NCI-H1092 treated with DMSO at 0.1 percent for 48 hours (cell line): ENCODE results near the gene PCDHGB4.
"Not testable (repeated sequence)": the region's sequence is repeated elsewhere in the genome, so short reads cannot be mapped to it uniquely, and the experiment has no call there.

Source experiments
- DNase-seq: peaks from one replicate; lab custom pipeline; 2025; lab: John Stamatoyannopoulos, UW

PCDHGB4 gene

GRCh38 chr5:141366016-141366896, 21.2 kb upstream of the PCDHGB4 start:
- no peak for DNase-seq

- no peak for DNase-seq
Measured at GRCh38 chr5:141369994-141370848, 17.3 kb upstream of the PCDHGB4 start, which contains the start of gene PCDHGB3. Gene PCDHGB3 (plus strand): TSS chr5:141370242. CDS start chr5:141370395, 153 bp downstream.

- no peak for DNase-seq
Measured at GRCh38 chr5:141371572-141372475, 15.7 kb upstream of the PCDHGB4 start.

GRCh38 chr5:141373673-141374317, 13.7 kb upstream of the PCDHGB4 start, which contains the start of gene PCDHGA6:
Gene PCDHGA6 (plus strand): TSS chr5:141373891. CDS start chr5:141374084, 193 bp downstream.
- DNase-seq: no peak

DNA sequence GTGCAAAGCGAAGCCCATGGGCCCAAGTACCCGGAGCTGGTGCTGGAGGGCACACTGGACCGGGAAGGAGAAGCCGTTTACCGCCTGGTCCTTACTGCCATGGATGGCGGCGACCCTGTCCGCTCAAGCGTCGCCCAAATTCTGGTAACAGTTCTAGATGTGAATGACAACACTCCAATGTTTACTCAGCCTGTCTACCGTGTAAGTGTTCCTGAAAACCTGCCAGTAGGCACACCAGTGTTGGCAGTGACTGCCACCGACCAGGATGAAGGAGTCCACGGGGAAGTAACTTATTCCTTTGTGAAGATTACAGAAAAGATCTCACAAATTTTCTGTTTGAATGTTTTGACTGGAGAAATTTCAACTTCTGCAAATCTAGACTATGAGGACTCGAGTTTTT, 12.9 kb upstream of the PCDHGB4 start:
- no peak for DNase-seq

DNA sequence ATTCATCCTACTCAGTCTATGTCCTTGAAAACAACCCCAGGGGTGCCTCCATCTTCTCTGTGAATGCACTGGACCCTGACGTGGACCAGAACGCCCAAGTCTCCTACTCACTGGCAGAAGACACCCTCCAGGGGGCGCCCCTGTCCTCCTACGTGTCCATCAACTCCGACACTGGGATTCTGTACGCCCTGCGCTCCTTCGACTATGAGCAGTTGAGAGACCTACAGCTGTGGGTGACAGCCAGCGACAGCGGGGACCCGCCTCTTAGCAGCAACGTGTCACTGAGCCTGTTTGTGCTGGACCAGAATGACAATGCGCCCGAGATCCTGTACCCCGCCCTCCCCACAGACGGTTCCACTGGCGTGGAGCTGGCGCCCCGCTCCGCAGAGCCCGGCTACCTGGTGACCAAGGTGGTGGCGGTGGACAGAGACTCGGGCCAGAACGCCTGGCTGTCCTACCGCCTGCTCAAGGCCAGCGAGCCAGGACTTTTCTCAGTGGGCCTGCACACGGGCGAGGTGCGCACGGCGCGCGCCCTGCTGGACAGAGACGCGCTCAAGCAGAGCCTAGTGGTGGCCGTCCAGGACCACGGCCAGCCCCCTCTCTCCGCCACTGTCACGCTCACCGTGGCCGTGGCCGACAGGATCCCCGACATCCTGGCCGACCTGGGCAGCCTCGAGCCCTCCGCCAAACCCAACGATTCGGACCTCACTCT, 11.9 kb upstream of the PCDHGB4 start:
- DNase-seq: not testable (repeated sequence)

DNA sequence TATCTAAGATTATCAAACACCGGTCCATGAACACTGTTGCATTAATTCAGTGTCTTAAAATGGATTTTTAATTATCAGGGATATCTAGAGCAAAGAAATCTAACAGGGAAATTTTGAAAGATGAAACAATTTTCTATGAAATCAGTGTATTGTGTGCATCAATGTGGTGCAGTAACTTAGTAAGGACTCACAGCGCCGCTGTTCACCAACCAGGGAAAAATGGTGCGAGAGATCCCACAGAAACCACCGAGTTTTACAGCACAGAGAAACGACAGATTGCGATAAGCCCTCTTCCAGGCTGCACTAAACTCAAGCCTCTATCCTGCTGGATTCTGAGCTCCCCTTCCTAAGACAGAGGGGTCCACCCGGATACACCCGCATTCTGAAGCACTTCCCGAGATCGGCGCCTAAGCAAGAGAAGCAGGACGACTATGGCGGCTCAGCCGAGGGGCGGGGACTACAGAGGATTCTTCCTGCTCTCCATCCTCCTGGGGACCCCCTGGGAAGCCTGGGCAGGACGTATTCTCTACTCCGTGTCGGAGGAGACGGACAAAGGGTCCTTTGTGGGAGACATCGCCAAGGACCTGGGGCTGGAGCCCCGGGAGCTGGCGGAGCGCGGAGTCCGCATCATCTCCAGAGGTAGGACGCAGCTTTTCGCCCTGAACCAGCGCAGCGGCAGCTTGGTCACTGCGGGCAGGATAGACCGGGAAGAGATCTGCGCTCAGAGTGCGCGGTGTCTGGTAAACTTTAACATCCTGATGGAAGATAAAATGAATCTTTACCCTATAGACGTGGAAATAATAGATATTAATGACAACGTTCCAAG, 4.8 kb upstream of the PCDHGB4 start, which contains the start of gene PCDHGA7:
PCDHGA7 (plus strand) TSS at position 274 of the 826 bp plus-strand sequence; CDS start at position 432, 158 bp downstream.
- no peak for DNase-seq

DNA sequence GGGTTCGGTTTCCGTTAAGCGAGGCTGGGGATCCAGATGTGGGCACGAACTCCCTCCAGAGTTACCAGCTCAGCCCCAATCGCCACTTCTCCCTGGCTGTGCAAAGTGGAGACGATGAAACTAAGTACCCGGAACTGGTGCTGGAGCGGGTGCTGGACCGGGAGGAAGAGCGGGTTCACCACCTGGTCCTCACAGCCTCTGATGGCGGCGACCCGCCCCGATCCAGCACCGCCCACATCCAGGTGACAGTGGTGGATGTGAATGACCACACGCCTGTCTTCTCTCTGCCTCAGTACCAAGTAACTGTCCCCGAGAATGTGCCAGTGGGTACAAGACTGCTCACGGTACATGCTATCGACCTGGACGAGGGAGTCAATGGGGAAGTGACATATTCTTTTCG, 4.2 kb upstream of the PCDHGB4 start:
- DNase-seq: no peak

DNA sequence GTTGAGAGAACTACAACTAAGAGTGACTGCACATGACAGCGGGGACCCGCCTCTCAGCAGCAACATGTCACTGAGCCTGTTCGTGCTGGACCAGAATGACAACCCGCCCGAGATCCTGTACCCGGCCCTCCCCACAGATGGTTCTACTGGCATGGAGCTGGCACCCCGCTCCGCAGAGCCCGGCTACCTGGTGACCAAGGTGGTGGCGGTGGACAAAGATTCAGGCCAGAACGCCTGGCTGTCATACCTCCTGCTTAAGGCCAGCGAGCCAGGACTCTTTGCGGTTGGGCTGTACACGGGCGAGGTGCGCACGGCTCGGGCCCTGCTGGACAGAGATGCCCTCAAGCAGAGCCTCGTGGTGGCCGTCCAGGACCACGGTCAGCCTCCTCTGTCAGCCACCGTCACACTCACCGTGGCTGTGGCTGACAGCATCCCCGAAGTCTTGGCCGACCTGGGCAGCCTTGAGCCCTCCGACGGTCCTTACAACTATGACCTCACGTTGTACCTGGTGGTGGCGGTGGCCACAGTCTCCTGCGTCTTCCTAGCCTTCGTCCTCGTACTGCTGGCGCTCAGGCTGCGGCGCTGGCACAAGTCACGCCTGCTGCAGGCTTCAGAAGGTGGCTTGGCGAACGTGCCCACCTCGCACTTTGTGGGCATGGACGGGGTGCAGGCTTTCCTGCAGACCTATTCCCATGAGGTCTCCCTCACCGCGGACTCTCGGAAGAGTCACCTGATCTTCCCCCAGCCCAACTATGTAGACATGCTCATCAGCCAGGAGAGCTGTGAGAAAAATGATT, 2.8 kb upstream of the PCDHGB4 start:
- DNase-seq: no peak

DNA sequence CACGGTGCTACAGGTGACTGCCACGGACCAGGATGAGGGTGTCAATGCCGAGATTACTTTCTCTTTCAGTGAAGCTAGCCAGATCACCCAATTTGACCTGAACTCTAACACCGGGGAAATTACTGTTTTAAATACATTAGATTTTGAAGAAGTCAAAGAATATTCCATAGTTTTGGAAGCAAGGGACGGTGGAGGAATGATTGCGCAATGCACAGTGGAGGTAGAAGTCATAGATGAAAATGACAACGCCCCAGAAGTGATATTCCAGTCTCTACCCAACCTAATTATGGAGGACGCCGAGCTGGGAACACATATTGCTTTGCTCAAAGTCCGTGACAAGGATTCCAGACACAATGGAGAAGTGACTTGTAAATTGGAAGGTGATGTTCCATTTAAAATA, 1.2 kb downstream of the PCDHGB4 start:
- no peak for DNase-seq

DNA sequence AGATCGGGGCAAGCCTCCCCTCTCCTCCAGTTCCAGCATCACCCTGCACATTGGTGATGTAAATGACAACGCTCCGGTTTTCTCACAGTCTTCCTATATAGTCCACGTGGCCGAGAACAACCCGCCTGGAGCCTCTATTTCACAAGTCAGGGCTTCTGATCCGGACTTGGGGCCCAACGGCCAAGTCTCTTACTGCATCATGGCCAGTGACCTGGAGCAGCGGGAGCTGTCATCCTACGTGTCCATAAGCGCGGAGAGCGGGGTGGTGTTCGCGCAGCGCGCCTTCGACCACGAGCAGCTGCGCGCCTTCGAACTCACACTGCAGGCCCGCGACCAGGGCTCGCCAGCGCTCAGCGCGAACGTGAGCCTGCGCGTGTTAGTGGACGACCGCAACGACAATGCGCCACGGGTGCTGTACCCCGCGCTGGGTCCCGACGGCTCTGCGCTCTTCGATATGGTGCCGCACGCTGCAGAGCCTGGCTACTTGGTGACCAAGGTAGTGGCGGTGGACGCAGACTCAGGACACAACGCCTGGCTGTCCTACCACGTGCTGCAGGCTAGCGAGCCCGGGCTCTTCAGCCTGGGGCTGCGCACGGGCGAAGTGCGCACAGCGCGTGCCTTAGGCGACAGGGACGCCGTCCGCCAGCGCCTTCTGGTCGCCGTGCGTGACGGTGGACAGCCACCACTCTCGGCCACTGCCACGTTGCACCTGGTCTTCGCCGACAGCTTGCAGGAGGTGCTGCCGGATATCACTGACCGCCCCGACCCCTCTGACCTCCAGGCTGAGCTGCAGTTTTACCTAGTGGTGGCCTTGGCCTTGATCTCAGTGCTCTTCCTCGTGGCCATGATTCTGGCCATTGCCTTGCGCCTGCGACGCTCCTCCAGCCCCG, 1.9 kb downstream of the PCDHGB4 start:
- no peak for DNase-seq

- DNase-seq: no peak
Measured at GRCh38 chr5:141392429-141393198, 5.1 kb downstream of the PCDHGB4 start, which contains the start of gene PCDHGA8. Gene PCDHGA8 (plus strand): TSS chr5:141392633. CDS start chr5:141392814, 181 bp downstream.

DNA sequence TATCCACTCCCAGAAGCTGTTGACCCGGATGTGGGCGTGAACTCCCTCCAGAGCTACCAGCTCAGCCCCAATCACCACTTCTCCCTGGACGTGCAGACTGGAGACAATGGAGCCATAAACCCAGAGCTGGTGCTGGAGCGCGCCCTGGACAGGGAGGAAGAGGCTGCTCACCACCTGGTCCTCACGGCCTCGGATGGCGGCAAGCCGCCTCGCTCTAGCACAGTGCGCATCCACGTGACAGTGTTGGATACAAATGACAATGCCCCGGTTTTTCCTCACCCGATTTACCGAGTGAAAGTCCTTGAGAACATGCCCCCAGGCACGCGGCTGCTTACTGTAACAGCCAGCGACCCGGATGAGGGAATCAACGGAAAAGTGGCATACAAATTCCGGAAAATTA, 5.8 kb downstream of the PCDHGB4 start:
- DNase-seq: no peak

DNA sequence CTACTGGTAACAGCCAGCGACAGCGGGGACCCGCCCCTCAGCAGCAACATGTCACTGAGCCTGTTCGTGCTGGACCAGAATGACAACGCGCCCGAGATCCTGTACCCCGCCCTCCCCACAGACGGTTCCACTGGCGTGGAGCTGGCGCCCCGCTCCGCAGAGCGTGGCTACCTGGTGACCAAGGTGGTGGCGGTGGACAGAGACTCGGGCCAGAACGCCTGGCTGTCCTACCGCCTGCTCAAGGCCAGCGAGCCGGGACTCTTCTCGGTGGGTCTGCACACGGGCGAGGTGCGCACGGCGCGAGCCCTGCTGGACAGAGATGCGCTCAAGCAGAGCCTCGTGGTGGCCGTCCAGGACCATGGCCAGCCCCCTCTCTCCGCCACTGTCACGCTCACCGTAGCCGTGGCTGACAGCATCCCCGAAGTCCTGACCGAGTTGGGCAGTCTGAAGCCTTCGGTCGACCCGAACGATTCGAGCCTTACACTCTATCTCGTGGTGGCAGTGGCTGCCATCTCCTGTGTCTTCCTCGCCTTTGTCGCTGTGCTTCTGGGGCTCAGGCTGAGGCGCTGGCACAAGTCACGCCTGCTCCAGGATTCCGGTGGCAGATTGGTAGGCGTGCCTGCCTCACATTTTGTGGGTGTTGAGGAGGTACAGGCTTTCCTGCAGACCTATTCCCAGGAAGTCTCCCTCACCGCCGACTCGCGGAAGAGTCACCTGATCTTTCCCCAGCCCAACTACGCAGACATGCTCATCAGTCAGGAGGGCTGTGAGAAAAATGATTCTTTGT, 7.1 kb downstream of the PCDHGB4 start:
- not testable (repeated sequence) for DNase-seq

DNA sequence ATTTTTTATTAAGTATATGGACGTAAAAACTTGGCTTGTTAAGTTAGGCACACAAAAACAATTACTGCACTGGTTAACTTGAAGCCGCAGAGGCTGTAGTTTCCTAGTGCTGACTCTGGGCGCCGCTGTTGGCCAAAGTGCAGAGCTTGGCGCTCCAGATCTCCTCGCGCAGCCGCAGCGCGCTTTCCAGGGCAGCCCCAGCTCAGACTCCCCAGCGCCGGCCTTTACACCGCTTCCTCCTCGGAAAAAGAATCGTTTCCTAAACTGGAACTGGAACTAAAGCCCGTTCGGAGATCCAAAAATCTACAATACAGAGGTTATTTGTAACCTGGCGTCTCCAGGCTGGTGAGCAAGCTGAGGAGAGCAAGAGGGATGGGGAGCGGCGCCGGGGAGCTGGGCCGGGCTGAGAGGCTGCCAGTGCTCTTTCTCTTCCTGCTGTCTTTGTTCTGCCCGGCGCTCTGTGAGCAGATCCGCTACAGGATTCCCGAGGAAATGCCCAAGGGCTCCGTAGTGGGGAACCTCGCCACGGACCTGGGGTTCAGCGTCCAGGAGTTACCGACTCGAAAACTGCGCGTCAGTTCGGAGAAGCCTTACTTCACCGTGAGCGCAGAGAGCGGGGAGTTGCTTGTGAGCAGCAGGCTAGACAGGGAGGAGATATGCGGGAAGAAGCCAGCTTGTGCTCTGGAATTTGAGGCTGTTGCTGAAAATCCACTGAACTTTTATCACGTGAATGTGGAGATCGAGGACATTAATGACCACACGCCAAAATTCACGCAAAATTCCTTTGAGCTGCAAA, 10.5 kb downstream of the PCDHGB4 start, which contains the start of gene PCDHGB5:
PCDHGB5 (plus strand) TSS at position 192 of the 796 bp plus-strand sequence; CDS start at position 373, 181 bp downstream.
- DNase-seq: not testable (repeated sequence)
